ENCODE results near the gene TBC1D1.
"Not testable (repeated sequence)": the region's sequence is repeated elsewhere in the genome, so short reads cannot be mapped to it uniquely, and the experiment has no call there.

TBC1D1 gene

GRCh38 chr4:38014421-38014852 is 123.6 kb downstream of the TBC1D1 start:
- H3K27ac Mint-ChIP-seq = no peak overlapping the region
- ATAC-seq (no peak), DNase-seq (ENCODE audit: low spot score in 2 of 2) (no peak)
- H3K9me3 Mint-ChIP-seq = no peaks in the 10 kb centered on the region
- H3K4me1 Mint-ChIP-seq = peaks cover 12% of the 10 kb centered on the region
- no peak overlapping the region for H3K4me3 Mint-ChIP-seq
- peaks cover 26% of the 10 kb centered on the region for H3K36me3 Mint-ChIP-seq

- DNase-seq (ENCODE audit: low spot score in 2 of 2) = no peak
- Mint-ChIP-seq H3K36me3 (peaks cover 30% of the 10 kb centered on the region), H3K4me3 (no peak overlapping the region), H3K27ac (no peak overlapping the region), H3K4me1 (peaks cover 8% of the 10 kb centered on the region), H3K9me3 (no peaks in the 10 kb centered on the region)
- no peak for ATAC-seq
Measured at GRCh38 chr4:38015886-38016515, 125.1 kb downstream of the TBC1D1 start.

GRCh38 chr4:38016698-38017097 is 125.8 kb downstream of the TBC1D1 start:
- H3K4me1 Mint-ChIP-seq = peaks cover 4% of the 10 kb centered on the region
- ATAC-seq (no peak), DNase-seq (ENCODE audit: low spot score in 2 of 2) (no peak)
- H3K36me3 Mint-ChIP-seq = peaks cover 37% of the 10 kb centered on the region
- no peak overlapping the region for H3K27ac Mint-ChIP-seq
- no peak overlapping the region for H3K4me3 Mint-ChIP-seq
- no peaks in the 10 kb centered on the region for H3K9me3 Mint-ChIP-seq

GRCh38 chr4:38017609-38018008 is 126.7 kb downstream of the TBC1D1 start:
- DNase-seq (ENCODE audit: low spot score in 2 of 2) (no peak), ATAC-seq (no peak)
- no peaks in the 10 kb centered on the region for H3K4me1 Mint-ChIP-seq
- H3K4me3 Mint-ChIP-seq = no peak overlapping the region
- H3K27ac Mint-ChIP-seq = no peak overlapping the region
- H3K36me3 Mint-ChIP-seq = peaks cover 46% of the 10 kb centered on the region
- H3K9me3 Mint-ChIP-seq = no peaks in the 10 kb centered on the region

- ATAC-seq (no peak), DNase-seq (ENCODE audit: low spot score in 2 of 2) (no peak)
- Mint-ChIP-seq H3K4me3 (no peak overlapping the region), H3K4me1 (no peaks in the 10 kb centered on the region), H3K27ac (no peak overlapping the region), H3K36me3 (peaks cover 52% of the 10 kb centered on the region), H3K9me3 (no peaks in the 10 kb centered on the region)
Measured at GRCh38 chr4:38020386-38020785, 129.5 kb downstream of the TBC1D1 start.

GRCh38 chr4:38020961-38021360 is 130.1 kb downstream of the TBC1D1 start:
- not testable (repeated sequence) for H3K4me1 Mint-ChIP-seq; H3K4me3 Mint-ChIP-seq; DNase-seq (ENCODE audit: low spot score in 2 of 2); ATAC-seq; H3K9me3 Mint-ChIP-seq; H3K27ac Mint-ChIP-seq
- peaks cover 46% of the 10 kb centered on the region for H3K36me3 Mint-ChIP-seq

GRCh38 chr4:38021751-38022150 is 130.9 kb downstream of the TBC1D1 start:
- no peak for ATAC-seq
- no peaks in the 10 kb centered on the region for H3K4me1 Mint-ChIP-seq
- H3K9me3 Mint-ChIP-seq = no peaks in the 10 kb centered on the region
- H3K36me3 Mint-ChIP-seq = peaks cover 44% of the 10 kb centered on the region
- H3K4me3 Mint-ChIP-seq = no peak overlapping the region
- no peak for DNase-seq (ENCODE audit: low spot score in 2 of 2)
- no peak overlapping the region for H3K27ac Mint-ChIP-seq

GRCh38 chr4:38023347-38024205 is 132.7 kb downstream of the TBC1D1 start:
- no peaks in the 10 kb centered on the region for H3K9me3 Mint-ChIP-seq
- H3K4me1 Mint-ChIP-seq = no peaks in the 10 kb centered on the region
- H3K36me3 Mint-ChIP-seq = peaks cover 63% of the 10 kb centered on the region
- no peak overlapping the region for H3K4me3 Mint-ChIP-seq
- DNase-seq (ENCODE audit: low spot score in 2 of 2) = no peak
- H3K27ac Mint-ChIP-seq = no peak overlapping the region
- ATAC-seq = no peak

- H3K4me1 Mint-ChIP-seq = no peaks in the 10 kb centered on the region
- no peak for ATAC-seq
- H3K4me3 Mint-ChIP-seq = no peak overlapping the region
- peaks cover 68% of the 10 kb centered on the region for H3K36me3 Mint-ChIP-seq
- H3K9me3 Mint-ChIP-seq = no peaks in the 10 kb centered on the region
- DNase-seq (ENCODE audit: low spot score in 2 of 2) = no peak
- no peak overlapping the region for H3K27ac Mint-ChIP-seq
Measured at GRCh38 chr4:38024206-38024509, 133.3 kb downstream of the TBC1D1 start.

GRCh38 chr4:38025665-38026064 is 134.8 kb downstream of the TBC1D1 start:
- H3K27ac Mint-ChIP-seq = no peak overlapping the region
- no peak overlapping the region for H3K4me3 Mint-ChIP-seq
- H3K4me1 Mint-ChIP-seq = no peaks in the 10 kb centered on the region
- ATAC-seq = no peak
- no peaks in the 10 kb centered on the region for H3K9me3 Mint-ChIP-seq
- no peak for DNase-seq (ENCODE audit: low spot score in 2 of 2)
- peaks cover 74% of the 10 kb centered on the region for H3K36me3 Mint-ChIP-seq

GRCh38 chr4:38026158-38026740 is 135.4 kb downstream of the TBC1D1 start:
- no peak overlapping the region for H3K4me3 Mint-ChIP-seq
- ATAC-seq = no peak
- no peak overlapping the region for H3K27ac Mint-ChIP-seq
- no peaks in the 10 kb centered on the region for H3K4me1 Mint-ChIP-seq
- H3K36me3 Mint-ChIP-seq = peaks cover 68% of the 10 kb centered on the region
- DNase-seq (ENCODE audit: low spot score in 2 of 2) = no peak
- no peaks in the 10 kb centered on the region for H3K9me3 Mint-ChIP-seq

- peaks cover 36% of the 10 kb centered on the region for H3K36me3 Mint-ChIP-seq
- no peak overlapping the region for H3K27ac Mint-ChIP-seq
- no peaks in the 10 kb centered on the region for H3K9me3 Mint-ChIP-seq
- H3K4me3 Mint-ChIP-seq = no peak overlapping the region
- DNase-seq (ENCODE audit: low spot score in 2 of 2) = no peak
- no peak for ATAC-seq
- no peaks in the 10 kb centered on the region for H3K4me1 Mint-ChIP-seq
Measured at GRCh38 chr4:38030023-38030422, 139.1 kb downstream of the TBC1D1 start.

GRCh38 chr4:38034986-38035882 is 144.3 kb downstream of the TBC1D1 start:
- no peak for DNase-seq (ENCODE audit: low spot score in 2 of 2)
- no peak overlapping the region for H3K27ac Mint-ChIP-seq
- no peaks in the 10 kb centered on the region for H3K4me1 Mint-ChIP-seq
- H3K9me3 Mint-ChIP-seq = no peaks in the 10 kb centered on the region
- ATAC-seq = no peak
- peaks cover 8% of the 10 kb centered on the region for H3K36me3 Mint-ChIP-seq
- H3K4me3 Mint-ChIP-seq = no peak overlapping the region

GRCh38 chr4:38036548-38036947 is 145.7 kb downstream of the TBC1D1 start:
- peaks cover 8% of the 10 kb centered on the region for H3K36me3 Mint-ChIP-seq
- DNase-seq (ENCODE audit: low spot score in 2 of 2) = no peak
- no peak for ATAC-seq
- H3K4me3 Mint-ChIP-seq = no peak overlapping the region
- no peaks in the 10 kb centered on the region for H3K4me1 Mint-ChIP-seq
- H3K27ac Mint-ChIP-seq = no peak overlapping the region
- H3K9me3 Mint-ChIP-seq = no peaks in the 10 kb centered on the region

- ATAC-seq = no peak
- Mint-ChIP-seq H3K27ac (no peak overlapping the region), H3K4me3 (no peak overlapping the region), H3K36me3 (peaks cover 8% of the 10 kb centered on the region), H3K9me3 (no peaks in the 10 kb centered on the region), H3K4me1 (no peaks in the 10 kb centered on the region)
- no peak for DNase-seq (ENCODE audit: low spot score in 2 of 2)
Measured at GRCh38 chr4:38037612-38038011, 146.7 kb downstream of the TBC1D1 start.

Data from stimulated activated effector memory CD8-positive, alpha-beta T cell treated with anti-CD3 and anti-CD28 coated beads, Interleukin-12 subunit alpha, Interleukin-12 subunit beta, amount 100 ng/mL, for 72 hours (primary cell).